Caco-2 (cell line): ENCODE measurements around the gene NHP2. TPM values are rescaled to one million over a fixed set of nuclear protein-coding genes. Genes with fewer than 3 reads are reported as not detected.

ENCODE experiments used
- BruUV-seq: library from RNA; stranded (reverse); fragments of 400-500 nt; replicated peaks from 2 replicates; lab custom pipeline; 2021; lab: Mats Ljungman, UMichigan
- CTCF ChIA-PET: fragments of 300-600 bp; sonication (Branson Sonifier 250); formaldehyde crosslinking; loops from one replicate; lab custom pipeline; 2022; ENCODE audit warnings: antibody characterized with exemption; lab: Charles Lee
- POLR2A ChIA-PET: fragments of 300-600 bp; sonication (Branson Sonifier 250); formaldehyde crosslinking; loops from one replicate; lab custom pipeline; 2022; ENCODE audit warnings: antibody characterized with exemption; lab: Charles Lee
- DNase-seq, 2 experiments: peaks; one replicate each; pipeline versions ENCODE4 v3.0.0 to v3.0.0-alpha.2; 2020 to 2022
- H3K27me3 ChIP-seq: replicated peaks from 2 replicates; pipeline ENCODE4 v1.6.0; 2011; ENCODE audit warnings: low read length; ENCODE audit not compliant: control insufficient read depth, insufficient read depth
- H3K36me3 ChIP-seq: 2 replicates; pipeline ENCODE4 v1.5.1; 2011; ENCODE audit warnings: low read length; ENCODE audit not compliant: control insufficient read depth, insufficient read depth
- H3K4me1 ChIP-seq: fragments of 250-450 bp; sonication (Bioruptor Pico); 2 replicates; pipeline ENCODE4 v1.5.1; 2020; ENCODE audit warnings: mild to moderate bottlenecking
- H3K4me3 ChIP-seq: 2 replicates; pipeline ENCODE4 v1.5.1; 2011; ENCODE audit warnings: low read depth, mild to moderate bottlenecking, control low read depth, low read length
- H3K9me3 ChIP-seq: fragments of 250-450 bp; sonication (Bioruptor Pico); 2 replicates; pipeline ENCODE4 v1.5.1; 2020; ENCODE audit warnings: mild to moderate bottlenecking, moderate library complexity
- H3K27ac Mint-ChIP-seq: one replicate; pipeline ENCODE4 v1.8.0; 2022; ENCODE audit warnings: mixed read lengths; ENCODE audit not compliant: unreplicated experiment
- H3K27me3 Mint-ChIP-seq: one replicate; pipeline ENCODE4 v1.8.0; 2022; ENCODE audit warnings: mixed read lengths; ENCODE audit not compliant: insufficient read depth, unreplicated experiment
- H3K36me3 Mint-ChIP-seq: one replicate; pipeline ENCODE4 v1.8.0; 2022; ENCODE audit warnings: mild to moderate bottlenecking, mixed read lengths; ENCODE audit not compliant: insufficient read depth, unreplicated experiment
- H3K4me1 Mint-ChIP-seq: one replicate; pipeline ENCODE4 v1.8.0; 2022; ENCODE audit warnings: low read depth, mixed read lengths; ENCODE audit not compliant: unreplicated experiment
- H3K4me3 Mint-ChIP-seq: one replicate; pipeline ENCODE4 v1.8.0; 2022; ENCODE audit warnings: mild to moderate bottlenecking, moderate library complexity, mixed read lengths; ENCODE audit not compliant: unreplicated experiment
- H3K9me3 Mint-ChIP-seq: one replicate; pipeline ENCODE4 v1.8.0; 2022; ENCODE audit warnings: mixed read lengths; ENCODE audit not compliant: unreplicated experiment
- CTCF ChIP-seq, 2 experiments: fragments of 200-600 bp in 1 of 2; IDR thresholded peaks; 1 replicate in 1 of 2; 2 replicates in 1 of 2; pipeline versions ENCODE4 v1.5.1 to v1.8.0; 2011 to 2022; ENCODE audit warnings: antibody characterized with exemption in 1 of 2, control low read depth in 1 of 2, inconsistent platforms in 1 of 2, low read depth in 1 of 2, low read length in 1 of 2, mild to moderate bottlenecking in 1 of 2, moderate library complexity in 1 of 2; ENCODE audit not compliant: insufficient read depth in 1 of 2, severe bottlenecking in 1 of 2, unreplicated experiment in 1 of 2
- intact Hi-C: fragments of 100-400 bp; cut with micrococcal nuclease; formaldehyde crosslinking; loops from one replicate; pipeline ENCODE4 v1.10.0; 2022; ENCODE audit not compliant: unreplicated experiment
- total RNA-seq: library from RNA; stranded (reverse); gene quantifications from 2 replicates; pipeline ENCODE4 v1.2.3, GENCODE V29; 2022

NHP2 gene
- total RNA-seq, 1 experiment from 2014 or later, result 127 TPM

- H3K36me3 Mint-ChIP-seq, result no peaks in the 10 kb centered on the region
- H3K4me1 Mint-ChIP-seq, result peaks cover 7% of the 10 kb centered on the region
- H3K9me3 Mint-ChIP-seq, result no peaks in the 10 kb centered on the region
- Histone ChIP-seq H3K4me1 (0 out of 2 replicates have a peak, but pooled peaks cover 4% of the 10 kb centered on the region), H3K9me3 (no peaks in the 10 kb centered on the region), H3K4me3 (no peak overlapping the region), H3K36me3 (no peaks in the 10 kb centered on the region), H3K27me3 (no peaks in the 10 kb centered on the region; the same call in 1 of the 2 replicates)
- no peak overlapping the region for H3K27ac Mint-ChIP-seq
- H3K4me3 Mint-ChIP-seq, result peak overlapping the region; percentile 24
- H3K27me3 Mint-ChIP-seq, result peaks cover 14% of the 10 kb centered on the region
- CTCF ChIA-PET, result interaction anchor here (0.7 to 0.8 kb wide), 2 partner anchors 40 to 88 kb away, joined by 3 to 7 read pairs; no protein-coding TSS in a partner anchor
- DNase-seq, result peak; percentile 84 to 92
- BruUV-seq, result no TSS peak
- intact Hi-C loops, result loop anchor here (1.0 to 2.0 kb wide), 2 partner anchors 17 to 88 kb away; no protein-coding TSS in a partner anchor
- peak; percentile 96 to 98 for TF ChIP-seq CTCF (IDR thresholded peaks at IDR 0.05; ENCODE audit: insufficient read depth in 1 of 2, low read depth in 1 of 2, low read length in 1 of 2, severe bottlenecking in 1 of 2, unreplicated experiment in 1 of 2)
- POLR2A ChIA-PET, result interaction anchor here (0.6 kb wide), 1 partner anchor 10 kb away, joined by 3 read pairs; no protein-coding TSS in a partner anchor
Measured at GRCh38 chr5:178163772-178164735, 10.4 kb upstream of the NHP2 start.

- Mint-ChIP-seq H3K4me1 (peaks cover 7% of the 10 kb centered on the region), H3K27ac (no peak overlapping the region), H3K4me3 (no peak overlapping the region), H3K9me3 (no peaks in the 10 kb centered on the region), H3K27me3 (peaks cover 14% of the 10 kb centered on the region), H3K36me3 (no peaks in the 10 kb centered on the region)
- Histone ChIP-seq H3K36me3 (no peaks in the 10 kb centered on the region), H3K27me3 (no peaks in the 10 kb centered on the region; the same call in 1 of the 2 replicates), H3K4me3 (no peak overlapping the region), H3K4me1 (0 out of 2 replicates have a peak, but pooled peaks cover 4% of the 10 kb centered on the region), H3K9me3 (no peaks in the 10 kb centered on the region)
- intact Hi-C loops, result no loop called here
- no peak for TF ChIP-seq CTCF (IDR thresholded peaks at IDR 0.05; ENCODE audit: insufficient read depth in 1 of 2, low read depth in 1 of 2, low read length in 1 of 2, severe bottlenecking in 1 of 2, unreplicated experiment in 1 of 2)
- DNase-seq, result no peak
- ChIA-PET CTCF (interaction anchor here (0.7 to 1.4 kb wide), 3 partner anchors 9 to 87 kb away, joined by 3 to 9 read pairs (median 5); partner anchors contain the start of gene NHP2), POLR2A (no interaction called here)
- no TSS peak for BruUV-seq
Measured at GRCh38 chr5:178162481-178162880, 8.8 kb upstream of the NHP2 start.

- ChIA-PET CTCF (no interaction called here), POLR2A (no interaction called here)
- Mint-ChIP-seq H3K27me3 (peaks cover 14% of the 10 kb centered on the region), H3K36me3 (no peaks in the 10 kb centered on the region), H3K9me3 (no peaks in the 10 kb centered on the region), H3K4me3 (no peak overlapping the region), H3K27ac (no peak overlapping the region), H3K4me1 (peaks cover 7% of the 10 kb centered on the region)
- Histone ChIP-seq H3K27me3 (no peaks in the 10 kb centered on the region; the same call in 1 of the 2 replicates), H3K36me3 (no peaks in the 10 kb centered on the region), H3K4me1 (0 out of 2 replicates have a peak, but pooled peaks cover 4% of the 10 kb centered on the region), H3K4me3 (no peak overlapping the region), H3K9me3 (no peaks in the 10 kb centered on the region)
- intact Hi-C loops, result no loop called here
- no TSS peak for BruUV-seq
- no peak for TF ChIP-seq CTCF (IDR thresholded peaks at IDR 0.05; ENCODE audit: insufficient read depth in 1 of 2, low read depth in 1 of 2, low read length in 1 of 2, severe bottlenecking in 1 of 2, unreplicated experiment in 1 of 2)
- DNase-seq, result no peak
Measured at GRCh38 chr5:178160176-178160575, 6.5 kb upstream of the NHP2 start.
